TTC549 (cell line): Measurements from ENCODE around the gene NUMBL.

Source experiments
- FAIRE-seq: peaks from 2 replicates; lab custom pipeline; 2012; peaks lifted over from hg19 to GRCh38; lab: Jason Lieb, UNC

Gene NUMBL

DNA sequence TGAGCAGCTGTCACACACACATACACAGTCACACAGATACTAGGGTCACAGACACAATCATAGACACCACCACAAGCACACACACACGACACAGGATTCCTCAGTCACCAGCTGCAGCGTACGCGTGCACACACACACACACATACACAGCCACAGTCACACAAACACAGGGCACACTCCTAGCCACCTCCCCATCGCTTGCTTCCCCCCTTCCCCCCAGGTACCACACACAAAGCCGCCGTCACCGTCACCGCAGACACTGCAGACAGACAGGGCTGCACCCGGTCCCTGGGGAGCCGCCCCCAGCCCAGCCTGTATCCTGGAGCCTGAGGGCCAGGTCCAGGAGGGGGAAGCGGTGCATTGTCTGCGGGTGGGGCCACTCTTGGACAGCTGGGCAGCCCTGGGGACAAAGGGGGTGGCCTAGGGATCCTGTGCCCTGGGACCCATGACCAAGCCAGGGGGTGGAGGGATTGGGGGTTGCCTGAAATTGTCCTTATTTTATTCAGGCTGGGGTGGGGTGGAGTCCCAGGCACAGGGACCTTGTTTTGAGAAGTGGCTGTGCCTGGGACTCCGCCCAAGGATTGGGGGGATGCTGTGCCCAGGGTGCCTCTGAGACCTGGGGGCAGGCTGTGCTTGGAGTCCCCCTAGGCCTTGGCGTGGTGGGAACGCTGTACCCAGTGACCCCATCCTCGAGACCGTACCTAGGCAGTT lies 957 bp downstream of the NUMBL start:
- FAIRE-seq: no peak

GRCh38 chr19:40688987-40689338 lies 1.5 kb downstream of the NUMBL start:
- no peak for FAIRE-seq

- FAIRE-seq: no peak
Observed at GRCh38 chr19:40688309-40688708, 2.1 kb downstream of the NUMBL start.

DNA sequence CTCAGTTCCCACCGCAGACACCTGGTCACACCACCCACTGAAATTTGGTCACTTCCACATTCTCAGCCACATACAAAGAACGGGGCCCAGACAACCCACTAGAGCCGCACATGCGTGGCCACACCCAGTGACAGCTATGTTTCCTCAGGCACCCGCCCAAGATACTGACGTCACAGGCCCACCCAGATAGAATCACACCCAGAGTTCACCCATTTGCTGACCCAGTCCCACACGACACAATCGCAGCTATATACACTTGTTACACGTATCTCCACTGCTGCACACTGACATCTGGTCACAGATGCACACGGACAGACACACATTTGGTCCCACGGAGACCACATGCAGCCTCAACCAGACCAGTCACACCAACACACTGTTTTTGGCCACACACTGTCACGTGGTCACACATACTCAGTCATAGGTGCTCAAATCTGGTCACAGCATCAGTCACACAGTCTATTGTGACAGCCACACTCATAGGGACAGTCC lies 2.9 kb downstream of the NUMBL start:
- no peak for FAIRE-seq

- no peak for FAIRE-seq
Observed at GRCh38 chr19:40686882-40687524, 3.4 kb downstream of the NUMBL start.

DNA sequence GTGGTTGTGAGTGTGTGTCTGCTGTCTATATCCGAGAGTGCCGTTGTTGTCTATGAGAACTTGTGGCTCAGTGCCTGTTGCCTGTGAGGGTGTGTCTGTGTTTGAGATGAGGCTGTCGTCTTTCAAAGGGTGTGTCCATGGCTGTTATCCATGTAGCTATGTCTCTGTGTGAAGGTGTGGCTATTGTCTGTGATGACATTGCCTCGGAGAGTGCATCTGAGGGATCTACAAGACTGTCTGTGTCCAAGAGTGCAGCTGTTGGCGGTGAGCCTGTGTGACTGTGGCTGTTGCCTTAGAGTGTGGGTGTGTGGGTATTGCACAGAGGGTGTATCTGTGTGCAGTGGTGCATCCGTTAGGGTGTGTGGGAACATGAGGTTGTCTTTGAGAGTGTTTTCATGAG lies 4.9 kb downstream of the NUMBL start:
- no peak for FAIRE-seq

DNA sequence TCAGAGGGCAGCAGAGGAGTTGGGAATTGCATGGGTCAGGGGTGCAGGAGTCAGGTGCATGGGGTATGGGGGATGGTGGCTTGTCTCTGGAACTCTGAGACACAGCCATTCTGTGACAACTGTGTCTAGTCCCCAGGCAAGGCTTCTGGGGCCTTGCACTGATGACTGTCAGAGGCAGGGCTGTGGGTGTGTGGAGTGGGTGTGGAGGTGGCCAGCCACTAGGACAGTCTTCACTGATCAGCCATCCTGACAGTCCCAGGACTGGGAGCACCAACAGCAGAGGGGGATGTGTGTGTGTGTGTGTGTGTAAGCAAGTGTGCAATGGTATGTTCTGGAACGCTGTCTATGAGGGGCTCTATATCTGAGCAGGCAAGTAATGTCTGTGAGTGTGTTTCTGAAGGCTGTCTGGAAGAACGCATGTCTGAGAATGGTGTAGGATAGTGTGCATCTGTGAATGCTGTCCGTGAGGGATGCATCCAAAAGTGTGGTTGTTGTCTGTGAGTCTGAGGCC lies 5.4 kb downstream of the NUMBL start:
- FAIRE-seq: no peak

DNA sequence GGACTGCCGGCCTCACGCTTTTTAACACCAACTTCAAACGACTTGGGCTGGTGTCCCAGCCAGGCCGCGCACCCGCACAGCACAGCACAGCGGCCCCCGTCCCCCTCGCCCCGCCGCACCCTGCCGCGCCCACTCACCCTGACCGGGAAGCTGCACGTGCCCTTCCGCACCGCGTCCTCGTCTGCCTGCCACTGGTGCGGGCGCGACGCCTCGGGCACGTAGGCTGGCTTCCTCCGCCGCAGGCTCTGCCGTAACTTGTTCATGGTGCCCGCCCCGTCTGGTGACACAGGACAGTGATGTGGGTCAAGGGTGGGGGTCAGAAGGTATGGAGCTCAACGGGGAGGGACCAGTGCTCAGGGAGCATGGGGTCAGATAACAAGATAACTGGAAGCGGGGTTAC lies 6.2 kb downstream of the NUMBL start:
- no peak for FAIRE-seq

GRCh38 chr19:40683437-40683836 lies 7.0 kb downstream of the NUMBL start:
- FAIRE-seq: no peak

DNA sequence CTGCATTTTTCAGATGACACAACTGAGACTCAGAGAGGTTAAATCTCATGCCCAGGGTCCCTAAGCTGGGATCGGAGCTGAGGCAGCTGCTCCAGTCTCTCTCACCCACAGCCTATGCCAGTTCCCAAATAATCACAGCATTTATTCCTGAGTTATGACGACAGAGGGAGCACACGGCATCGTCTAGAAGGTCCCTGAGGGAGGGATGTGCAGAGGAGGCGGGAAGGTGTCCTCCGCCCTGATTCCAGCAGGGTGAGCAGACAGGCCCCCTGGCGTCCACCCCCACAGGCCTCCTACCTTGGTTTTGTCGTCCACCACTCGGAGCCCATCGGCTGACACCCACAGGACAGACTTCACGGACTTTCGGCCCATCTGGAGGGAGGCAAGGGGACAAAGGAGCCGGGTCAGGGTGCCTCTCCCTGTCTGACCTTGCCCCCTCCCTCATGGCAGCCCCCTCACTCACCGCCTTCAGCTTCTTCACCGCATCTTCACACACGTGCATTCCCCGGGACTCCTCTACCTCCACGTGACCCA lies 8.0 kb downstream of the NUMBL start:
- FAIRE-seq: no peak

DNA sequence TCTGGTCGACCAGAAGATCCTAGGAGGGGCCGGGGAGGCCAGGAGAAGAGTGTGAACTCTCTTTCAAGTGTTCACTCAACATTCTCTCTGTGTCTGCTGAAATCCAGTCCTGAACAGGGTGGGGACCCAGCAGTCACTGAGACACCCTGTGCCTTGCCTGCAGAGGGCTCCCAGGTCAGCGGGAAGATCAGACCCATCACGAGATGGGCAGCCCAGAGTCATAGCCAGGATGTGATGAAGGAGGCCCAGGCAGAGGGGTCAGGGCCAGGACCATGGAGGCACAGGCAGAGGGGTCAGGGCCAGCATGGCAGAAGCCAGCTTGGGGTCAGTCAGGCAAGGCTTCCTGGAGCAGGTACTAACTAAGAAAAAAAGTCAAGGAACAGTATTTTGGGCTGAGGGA lies 9.4 kb downstream of the NUMBL start:
- no peak for FAIRE-seq

GRCh38 chr19:40677156-40677555 lies 13.3 kb downstream of the NUMBL start:
- no peak for FAIRE-seq

DNA sequence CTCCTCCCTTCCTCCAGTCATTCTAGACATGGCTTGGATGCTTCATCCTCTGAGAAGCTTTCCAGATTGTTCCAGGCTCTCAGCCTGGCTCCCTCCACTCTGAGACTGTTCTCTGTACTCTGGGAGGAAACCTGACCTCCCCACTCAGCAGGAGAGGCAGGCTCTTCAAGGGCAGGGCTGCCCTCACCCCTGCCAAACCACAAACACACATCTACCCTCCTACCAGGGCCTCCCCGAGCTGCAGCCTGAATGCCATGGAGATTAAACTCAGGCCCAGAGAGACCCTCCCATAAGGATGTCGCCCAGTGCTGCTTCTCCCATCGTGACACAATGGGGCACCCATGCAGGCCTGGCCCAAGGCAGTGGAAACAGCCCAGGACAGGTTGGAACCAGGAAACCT lies 16.2 kb downstream of the NUMBL start:
- FAIRE-seq: no peak

GRCh38 chr19:40673397-40673796 lies 17.1 kb downstream of the NUMBL start:
- no peak for FAIRE-seq

DNA sequence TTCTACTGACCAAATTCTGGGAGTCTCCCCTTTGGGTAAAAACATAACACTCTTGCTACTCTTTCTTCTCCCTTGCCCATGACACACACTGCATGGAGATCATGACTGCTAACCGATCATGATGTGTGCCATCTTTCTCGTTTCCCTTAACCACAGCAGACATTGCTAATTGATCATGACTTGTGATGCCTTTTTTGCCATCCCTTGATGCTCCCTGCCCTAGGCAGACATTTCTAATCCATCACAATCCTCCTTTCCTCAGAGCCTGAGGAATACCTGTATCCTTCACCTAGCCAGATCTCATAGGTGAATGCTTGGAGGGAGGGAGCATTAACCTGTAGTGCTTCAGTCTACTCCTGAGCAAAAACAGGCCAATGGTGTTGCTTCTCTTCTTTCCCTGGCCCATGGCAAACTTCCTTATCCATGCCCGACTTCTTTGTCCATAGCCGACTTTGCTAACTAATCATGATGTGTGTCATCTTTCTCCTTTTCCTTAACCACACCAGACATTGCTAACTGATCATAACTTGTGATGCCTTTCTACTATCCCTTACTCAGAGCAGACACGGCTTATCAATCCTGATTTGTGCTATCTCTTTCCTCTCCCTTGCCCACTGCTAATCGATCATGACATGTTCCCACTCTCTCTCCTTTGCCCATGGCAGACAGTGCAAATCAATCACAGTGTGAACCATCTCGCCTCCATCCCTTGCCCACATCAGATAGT lies 17.7 kb downstream of the NUMBL start:
- FAIRE-seq: no peak

DNA sequence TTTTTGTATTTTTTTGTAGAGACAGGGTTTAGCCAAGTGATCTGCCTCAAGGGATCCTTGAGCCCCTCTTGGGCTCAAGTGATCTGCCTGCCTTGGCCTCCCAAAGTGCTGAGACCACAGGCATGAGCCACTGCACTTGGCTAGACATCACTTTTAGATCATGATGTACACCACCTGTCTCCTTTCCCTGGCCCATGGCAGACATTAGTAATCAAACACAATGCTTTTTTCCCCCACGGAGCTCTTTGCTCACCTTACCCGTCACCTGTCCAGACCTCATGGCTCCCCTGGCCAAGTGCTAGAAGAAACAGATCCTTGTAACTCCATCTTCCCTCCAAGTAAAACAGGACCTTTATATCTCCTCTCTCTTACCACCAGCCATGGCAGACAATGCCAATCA lies 18.4 kb downstream of the NUMBL start:
- no peak for FAIRE-seq

DNA sequence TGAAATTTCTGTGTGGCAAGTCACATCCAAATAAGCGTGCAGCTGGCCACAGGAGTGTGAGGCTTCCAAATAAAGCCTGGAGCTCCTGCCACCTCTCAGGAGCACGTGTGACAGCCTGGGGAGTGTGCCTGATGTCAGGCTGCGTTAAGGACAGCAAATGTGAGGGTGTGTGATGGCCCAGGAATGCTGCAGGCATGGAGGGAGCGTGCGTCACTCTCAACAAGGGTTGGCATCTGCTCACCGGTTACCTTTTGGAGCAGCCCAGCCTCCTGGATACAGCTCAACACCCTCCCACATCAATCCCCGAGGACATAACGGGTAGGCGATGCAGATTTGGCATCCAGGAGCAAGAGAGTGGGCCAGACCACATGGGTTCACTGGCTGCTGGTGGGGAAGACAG lies 19.0 kb downstream of the NUMBL start:
- FAIRE-seq: no peak

DNA sequence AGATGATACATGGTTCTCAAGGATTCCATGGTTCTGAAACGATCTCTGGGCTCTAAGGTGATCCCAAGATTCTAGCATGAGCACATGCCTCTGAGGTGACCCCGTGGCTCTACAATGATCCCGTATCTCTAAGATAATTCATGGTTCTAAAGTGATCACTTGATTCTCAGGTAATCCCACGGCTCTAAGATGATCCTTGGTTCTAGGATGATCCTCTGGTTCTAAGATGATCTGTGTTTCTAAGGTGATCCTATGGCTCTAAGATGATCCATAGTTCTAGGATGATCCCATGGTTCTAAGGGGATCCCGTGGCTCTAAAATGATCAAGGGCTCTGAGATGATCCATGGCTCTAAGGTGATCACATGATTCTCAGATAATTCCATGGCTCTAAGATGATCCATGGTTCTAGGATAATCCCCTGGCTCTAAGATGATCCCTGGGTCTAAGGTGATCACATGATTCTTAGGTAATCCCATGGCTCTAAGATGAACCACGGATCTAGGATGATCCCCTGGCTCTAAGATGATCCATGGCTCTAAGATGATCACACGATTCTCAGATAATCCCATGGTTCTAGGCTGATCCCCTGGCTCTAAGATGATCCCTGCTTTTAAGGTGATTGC lies 21.3 kb downstream of the NUMBL start:
- no peak for FAIRE-seq

- FAIRE-seq: no peak
Observed at GRCh38 chr19:40667602-40668001, 22.8 kb downstream of the NUMBL start.

- no peak for FAIRE-seq
Observed at GRCh38 chr19:40666803-40667438, 23.5 kb downstream of the NUMBL start.

GRCh38 chr19:40663695-40664692 lies 26.5 kb downstream of the NUMBL start:
- FAIRE-seq: no peak
